SK-N-SH (cell line): ENCODE results near the gene HECW1.

Experiments
- ELF1 ChIP-seq: IDR thresholded peaks from 2 replicates; pipeline ENCODE4 v1.4.0; 2012
- EP300 ChIP-seq, 2 experiments: IDR thresholded peaks; 2 replicates each; pipeline versions ENCODE4 v1.4.0 to v1.6.1; 2012; ENCODE audit warnings: borderline replicate concordance in 1 of 2, low read depth in 1 of 2, low read length in 1 of 2
- EZH2phosphoT487 ChIP-seq: fragments of 200-600 bp; sonication (generic); IDR thresholded peaks from 2 replicates; pipeline ENCODE4 v1.6.1; 2017; ENCODE audit warnings: low read depth, mixed run types, mild to moderate bottlenecking, antibody characterized with exemption, moderate library complexity, borderline replicate concordance
- MXI1 ChIP-seq: IDR thresholded peaks from 2 replicates; pipeline ENCODE4 v1.6.1; 2012; ENCODE audit warnings: mild to moderate bottlenecking, low read depth, low read length, improper control_type of control experiment
- NFIC ChIP-seq: IDR thresholded peaks from 2 replicates; pipeline ENCODE4 v1.4.0; 2012; ENCODE audit warnings: borderline replicate concordance
- RCOR1 ChIP-seq: fragments of 150-350 bp; IDR thresholded peaks from 2 replicates; pipeline ENCODE4 v1.6.1; 2017; ENCODE audit warnings: antibody characterized with exemption, low read length
- RFX5 ChIP-seq: IDR thresholded peaks from 2 replicates; pipeline ENCODE4 v1.6.1; 2012; ENCODE audit warnings: mild to moderate bottlenecking, improper control_type of control experiment, low read length
- RXRA ChIP-seq: IDR thresholded peaks from 2 replicates; pipeline ENCODE4 v1.4.0; 2012; ENCODE audit warnings: low read depth, mild to moderate bottlenecking, borderline replicate concordance
- TAF1 ChIP-seq: IDR thresholded peaks from 2 replicates; pipeline ENCODE4 v1.6.1; 2012; ENCODE audit warnings: low read depth, mild to moderate bottlenecking, low read length, moderate library complexity, borderline replicate concordance
- ZBTB33 ChIP-seq: IDR thresholded peaks from 2 replicates; pipeline ENCODE4 v1.4.0; 2012; ENCODE audit warnings: low read depth, borderline replicate concordance
- TF ChIP-seq, protein P1 (sequence below): fragments of 200-600 bp; sonication (generic); IDR thresholded peaks from 2 replicates; pipeline ENCODE4 v1.6.1; 2017; ENCODE audit warnings: antibody characterized with exemption, mild to moderate bottlenecking, moderate library complexity
- TF ChIP-seq, protein P2 (sequence below): IDR thresholded peaks from 2 replicates; pipeline ENCODE4 v1.4.0; 2012; ENCODE audit warnings: low read depth, borderline replicate concordance
- TF ChIP-seq, protein P3 (sequence below): fragments of 150-350 bp; IDR thresholded peaks from 2 replicates; pipeline ENCODE4 v1.6.1; 2017; ENCODE audit warnings: antibody characterized with exemption, low read length, low read depth, borderline replicate concordance

DNA sequence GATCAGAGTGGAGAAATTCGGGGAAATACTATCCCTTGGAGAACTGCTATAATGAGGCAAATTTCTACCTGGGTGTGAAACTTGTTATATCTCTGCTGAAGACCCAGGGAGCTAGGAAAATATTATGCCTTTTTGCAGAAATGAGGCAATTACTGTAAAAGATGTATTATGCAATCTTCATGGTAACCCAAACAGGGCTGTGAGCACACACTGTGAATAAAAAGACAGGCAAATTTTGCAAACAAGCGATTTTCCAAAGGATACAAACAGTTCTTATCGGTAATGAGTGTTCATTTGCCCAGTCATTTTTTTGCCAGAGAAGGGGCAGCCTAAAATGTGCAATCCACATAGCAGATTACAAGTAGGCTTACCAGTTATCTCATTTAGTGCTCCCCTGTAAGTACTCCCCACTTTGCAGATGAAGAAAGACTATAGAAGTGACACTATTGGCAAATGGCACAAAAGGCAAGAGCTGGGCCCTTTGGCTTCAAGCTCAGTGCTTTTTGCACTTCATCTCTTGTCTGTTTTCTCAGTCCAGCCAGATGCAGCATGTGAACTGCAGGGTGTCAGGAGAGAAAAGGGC lies 205.8 kb downstream of the HECW1 start:
- TF ChIP-seq, protein P1, sequence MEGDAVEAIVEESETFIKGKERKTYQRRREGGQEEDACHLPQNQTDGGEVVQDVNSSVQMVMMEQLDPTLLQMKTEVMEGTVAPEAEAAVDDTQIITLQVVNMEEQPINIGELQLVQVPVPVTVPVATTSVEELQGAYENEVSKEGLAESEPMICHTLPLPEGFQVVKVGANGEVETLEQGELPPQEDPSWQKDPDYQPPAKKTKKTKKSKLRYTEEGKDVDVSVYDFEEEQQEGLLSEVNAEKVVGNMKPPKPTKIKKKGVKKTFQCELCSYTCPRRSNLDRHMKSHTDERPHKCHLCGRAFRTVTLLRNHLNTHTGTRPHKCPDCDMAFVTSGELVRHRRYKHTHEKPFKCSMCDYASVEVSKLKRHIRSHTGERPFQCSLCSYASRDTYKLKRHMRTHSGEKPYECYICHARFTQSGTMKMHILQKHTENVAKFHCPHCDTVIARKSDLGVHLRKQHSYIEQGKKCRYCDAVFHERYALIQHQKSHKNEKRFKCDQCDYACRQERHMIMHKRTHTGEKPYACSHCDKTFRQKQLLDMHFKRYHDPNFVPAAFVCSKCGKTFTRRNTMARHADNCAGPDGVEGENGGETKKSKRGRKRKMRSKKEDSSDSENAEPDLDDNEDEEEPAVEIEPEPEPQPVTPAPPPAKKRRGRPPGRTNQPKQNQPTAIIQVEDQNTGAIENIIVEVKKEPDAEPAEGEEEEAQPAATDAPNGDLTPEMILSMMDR, result no peak
- TF ChIP-seq, protein P2, sequence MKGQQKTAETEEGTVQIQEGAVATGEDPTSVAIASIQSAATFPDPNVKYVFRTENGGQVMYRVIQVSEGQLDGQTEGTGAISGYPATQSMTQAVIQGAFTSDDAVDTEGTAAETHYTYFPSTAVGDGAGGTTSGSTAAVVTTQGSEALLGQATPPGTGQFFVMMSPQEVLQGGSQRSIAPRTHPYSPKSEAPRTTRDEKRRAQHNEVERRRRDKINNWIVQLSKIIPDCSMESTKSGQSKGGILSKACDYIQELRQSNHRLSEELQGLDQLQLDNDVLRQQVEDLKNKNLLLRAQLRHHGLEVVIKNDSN, result no peak
- TF ChIP-seq, protein P3, sequence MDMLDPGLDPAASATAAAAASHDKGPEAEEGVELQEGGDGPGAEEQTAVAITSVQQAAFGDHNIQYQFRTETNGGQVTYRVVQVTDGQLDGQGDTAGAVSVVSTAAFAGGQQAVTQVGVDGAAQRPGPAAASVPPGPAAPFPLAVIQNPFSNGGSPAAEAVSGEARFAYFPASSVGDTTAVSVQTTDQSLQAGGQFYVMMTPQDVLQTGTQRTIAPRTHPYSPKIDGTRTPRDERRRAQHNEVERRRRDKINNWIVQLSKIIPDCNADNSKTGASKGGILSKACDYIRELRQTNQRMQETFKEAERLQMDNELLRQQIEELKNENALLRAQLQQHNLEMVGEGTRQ, result no peak
- TF ChIP-seq RFX5, result no peak
- TF ChIP-seq EP300 (IDR thresholded peaks at IDR 0.05; ENCODE audit: borderline replicate concordance in 1 of 2, low read depth in 1 of 2, low read length in 1 of 2), result no peak
- TF ChIP-seq ELF1, result no peak
- no peak for TF ChIP-seq RCOR1
- TF ChIP-seq RXRA, result no peak
- TF ChIP-seq NFIC, result no peak
- no peak for TF ChIP-seq TAF1
- no peak for TF ChIP-seq MXI1
- TF ChIP-seq ZBTB33, result no peak
- no peak for TF ChIP-seq EZH2phosphoT487
